HFF-Myc (cell line): ENCODE data around the gene LMX1A.

ENCODE experiments used
- DNase-seq: peaks from one replicate; pipeline ENCODE4 v3.0.0-alpha.2; 2011; ENCODE audit warnings: low read depth; ENCODE audit errors: extremely low read depth
- H3K4me3 ChIP-seq: replicated peaks from 2 replicates; pipeline ENCODE4 v1.5.1; 2011; ENCODE audit warnings: low read depth, mild to moderate bottlenecking, control low read depth, low read length
- CTCF ChIP-seq: IDR thresholded peaks from 2 replicates; pipeline ENCODE4 v1.5.1; 2012; ENCODE audit warnings: mild to moderate bottlenecking, low read depth, low read length, control low read depth; ENCODE audit errors: missing control alignments

Gene LMX1A

GRCh38 chr1:165228111-165228655 lies 128.3 kb downstream of the LMX1A start:
- no peak for TF ChIP-seq CTCF
- no peak overlapping the region for H3K4me3 ChIP-seq
- DNase-seq = no peak

GRCh38 chr1:165226326-165226725 lies 130.2 kb downstream of the LMX1A start:
- DNase-seq = no peak
- no peak for TF ChIP-seq CTCF
- no peak overlapping the region for H3K4me3 ChIP-seq

GRCh38 chr1:165225650-165226049 lies 130.9 kb downstream of the LMX1A start:
- no peak for TF ChIP-seq CTCF
- H3K4me3 ChIP-seq = no peak overlapping the region
- DNase-seq = no peak

- H3K4me3 ChIP-seq = no peak overlapping the region
- TF ChIP-seq CTCF = no peak
- DNase-seq = no peak
Observed at GRCh38 chr1:165225062-165225461, 131.5 kb downstream of the LMX1A start.

GRCh38 chr1:165224504-165224903 lies 132.0 kb downstream of the LMX1A start:
- TF ChIP-seq CTCF = no peak
- DNase-seq = no peak
- no peak overlapping the region for H3K4me3 ChIP-seq

- DNase-seq = no peak
- H3K4me3 ChIP-seq = no peak overlapping the region
- no peak for TF ChIP-seq CTCF
Observed at GRCh38 chr1:165222580-165222979, 133.9 kb downstream of the LMX1A start.

- no peak for TF ChIP-seq CTCF
- no peak for DNase-seq
- no peak overlapping the region for H3K4me3 ChIP-seq
Observed at GRCh38 chr1:165218731-165219130, 137.8 kb downstream of the LMX1A start.
